UCSD-AML1 (cell line): ENCODE measurements around the gene CIB1.
"Not testable (repeated sequence)": the region's sequence is repeated elsewhere in the genome, so short reads cannot be mapped to it uniquely, and the experiment has no call there.

Experiments used
- DNase-seq: peaks from one replicate; lab custom pipeline; 2025; ENCODE audit not compliant: unreplicated experiment; lab: John Stamatoyannopoulos, UW

The CIB1 gene

GRCh38 chr15:90201130-90201943 is 32.4 kb downstream of the CIB1 start, which contains the start of gene SEMA4B:
Gene SEMA4B, plus strand, starts transcription at chr15:90201330. Its CDS starts 249 bp downstream, at chr15:90201579.
- DNase-seq: peak; percentile 80

- no peak for DNase-seq
These were observed 33.1 kb downstream of the CIB1 start for GRCh38 chr15:90200534-90201129.

- DNase-seq: no peak
These were observed 39.1 kb downstream of the CIB1 start for GRCh38 chr15:90194655-90195054.

GRCh38 chr15:90192961-90193786 is 40.6 kb downstream of the CIB1 start:
- DNase-seq: peak; percentile 64

- peak; percentile 40 for DNase-seq
These were observed 41.8 kb downstream of the CIB1 start for GRCh38 chr15:90191794-90192509.

- DNase-seq: no peak
These were observed 42.4 kb downstream of the CIB1 start for GRCh38 chr15:90191344-90191687.

GRCh38 chr15:90190606-90191343 is 43.0 kb downstream of the CIB1 start:
- DNase-seq: no peak

- no peak for DNase-seq
These were observed 43.8 kb downstream of the CIB1 start for GRCh38 chr15:90189781-90190467.

GRCh38 chr15:90188914-90189748 is 44.6 kb downstream of the CIB1 start:
- DNase-seq: no peak

GRCh38 chr15:90188065-90188464 is 45.7 kb downstream of the CIB1 start:
- not testable (repeated sequence) for DNase-seq

GRCh38 chr15:90187257-90187868 is 46.4 kb downstream of the CIB1 start:
- DNase-seq: no peak

- peak; percentile 42 for DNase-seq
These were observed 48.7 kb downstream of the CIB1 start for GRCh38 chr15:90184786-90185704.

- DNase-seq: no peak
These were observed 49.5 kb downstream of the CIB1 start for GRCh38 chr15:90184119-90184785.

GRCh38 chr15:90181776-90182175 is 52.0 kb downstream of the CIB1 start:
- no peak for DNase-seq
